Measurements from ENCODE around the gene AGA. TPM values are rescaled to one million over a fixed set of nuclear protein-coding genes. Genes with fewer than 3 reads are reported as not detected.

AGA gene
- total RNA-seq, 3 donors from 2014 or later, result 13.7 to 20.5 (median 16.4) TPM

GRCh38 chr4:177401658-177402273 is 40.5 kb downstream of the AGA start:
- H3K36me3 ChIP-seq (ENCODE audit: low read depth), result no peaks in the 10 kb centered on the region
- intact Hi-C loops (cut with DNase I, micrococcal nuclease), result no loop called here
- TF ChIP-seq CTCF (IDR thresholded peaks at IDR 0.05), result no peak
- H3K4me3 ChIP-seq, result no peak overlapping the region
- ATAC-seq (no peak), DNase-seq (no peak)
- no peaks in the 10 kb centered on the region for H3K9me3 ChIP-seq
- H3K4me1 ChIP-seq (ENCODE audit: low read depth), result no peaks in the 10 kb centered on the region

- Histone ChIP-seq H3K4me3 (no peak overlapping the region), H3K4me1 (ENCODE audit: low read depth) (no peaks in the 10 kb centered on the region), H3K36me3 (ENCODE audit: low read depth) (no peaks in the 10 kb centered on the region), H3K9me3 (no peaks in the 10 kb centered on the region)
- intact Hi-C loops (cut with DNase I, micrococcal nuclease), result no loop called here
- ATAC-seq, result no peak
- DNase-seq, result no peak
- no peak for TF ChIP-seq CTCF (IDR thresholded peaks at IDR 0.05)
These were observed 42.2 kb downstream of the AGA start for GRCh38 chr4:177400030-177400429.

GRCh38 chr4:177396352-177396751 is 45.9 kb downstream of the AGA start:
- DNase-seq, result no peak
- intact Hi-C loops (cut with DNase I, micrococcal nuclease), result no loop called here
- Histone ChIP-seq H3K9me3 (no peaks in the 10 kb centered on the region), H3K36me3 (ENCODE audit: low read depth) (no peaks in the 10 kb centered on the region), H3K4me3 (no peak overlapping the region), H3K4me1 (ENCODE audit: low read depth) (no peaks in the 10 kb centered on the region)
- ATAC-seq, result no peak
- no peak for TF ChIP-seq CTCF (IDR thresholded peaks at IDR 0.05)

- no peaks in the 10 kb centered on the region for H3K4me1 ChIP-seq (ENCODE audit: low read depth)
These were observed 49.0 kb downstream of the AGA start for GRCh38 chr4:177393236-177393635.

GRCh38 chr4:177391953-177392352 is 50.3 kb downstream of the AGA start:
- no peak overlapping the region for H3K4me3 ChIP-seq
- H3K4me1 ChIP-seq (ENCODE audit: low read depth), result no peaks in the 10 kb centered on the region
- no peaks in the 10 kb centered on the region for H3K9me3 ChIP-seq
- DNase-seq (no peak), ATAC-seq (no peak)
- no peak for TF ChIP-seq CTCF (IDR thresholded peaks at IDR 0.05)
- intact Hi-C loops (cut with DNase I, micrococcal nuclease), result no loop called here
- H3K36me3 ChIP-seq (ENCODE audit: low read depth), result no peaks in the 10 kb centered on the region

More at GRCh38 chr4:177393236-177393635, 49.0 kb downstream of the AGA start:
- Histone ChIP-seq H3K36me3 (ENCODE audit: low read depth) (no peaks in the 10 kb centered on the region), H3K4me3 (no peak overlapping the region), H3K9me3 (no peaks in the 10 kb centered on the region)
- ATAC-seq, result no peak
- TF ChIP-seq CTCF (IDR thresholded peaks at IDR 0.05), result no peak
- intact Hi-C loops (cut with DNase I, micrococcal nuclease), result no loop called here
- no peak for DNase-seq

GRCh38 chr4:177391287-177391686 is 51.0 kb downstream of the AGA start:
- no peaks in the 10 kb centered on the region for H3K4me1 ChIP-seq (ENCODE audit: low read depth)
- ATAC-seq (no peak), DNase-seq (no peak)
- H3K36me3 ChIP-seq (ENCODE audit: low read depth), result no peaks in the 10 kb centered on the region
- TF ChIP-seq CTCF (IDR thresholded peaks at IDR 0.05), result no peak
- intact Hi-C loops (cut with DNase I, micrococcal nuclease), result no loop called here
- H3K4me3 ChIP-seq, result no peak overlapping the region
- H3K9me3 ChIP-seq, result no peaks in the 10 kb centered on the region
